ENCODE results near the gene ERP27.

- TF ChIP-seq CTCF (IDR thresholded peaks at IDR 0.05) (no peak), POLR2A (IDR thresholded peaks at IDR 0.05) (no peak)
Observed at GRCh38 chr12:14965221-14965620, 26.9 kb upstream of the ERP27 start.

Data from thyroid gland (tissue), 4 donors.